PC-9 (cell line): Measurements from ENCODE around the gene JOSD1. TPM values are rescaled to one million over a fixed set of nuclear protein-coding genes. Genes with fewer than 3 reads are reported as not detected.

Source experiments
- BruUV-seq: library from RNA; stranded (reverse); fragments of 400-500 nt; replicated peaks from 2 replicates; lab custom pipeline; 2021; lab: Mats Ljungman, UMichigan
- CTCF ChIA-PET: fragments of 300-600 bp; sonication (Branson Sonifier 250); formaldehyde crosslinking; loops from one replicate; lab custom pipeline; 2022; ENCODE audit warnings: antibody characterized with exemption; lab: Charles Lee
- POLR2A ChIA-PET: fragments of 300-600 bp; sonication (Branson Sonifier 250); formaldehyde crosslinking; loops from one replicate; lab custom pipeline; 2022; ENCODE audit warnings: antibody characterized with exemption; ENCODE audit not compliant: unreplicated experiment; lab: Charles Lee
- DNase-seq, 2 experiments: peaks; one replicate each; pipeline versions ENCODE4 v3.0.0 to v3.0.0-alpha.2; 2015 to 2022; ENCODE audit warnings: mixed read lengths in 1 of 2
- H2AFZ ChIP-seq: fragments of 200-600 bp; sonication (generic); 2 replicates; pipeline ENCODE4 v1.8.1; 2017; ENCODE audit warnings: antibody characterized with exemption
- H3F3A ChIP-seq: fragments of 200-600 bp; sonication (generic); 2 replicates; pipeline ENCODE4 v1.8.1; 2017; ENCODE audit warnings: antibody characterized with exemption, mild to moderate bottlenecking, low read depth; ENCODE audit not compliant: insufficient read depth
- H3K27ac ChIP-seq: fragments of 200-600 bp; sonication (generic); 2 replicates; pipeline ENCODE4 v1.6.1; 2016; ENCODE audit warnings: mixed run types
- H3K27me3 ChIP-seq: fragments of 200-600 bp; sonication (generic); 2 replicates; pipeline ENCODE4 v1.6.1; 2016; ENCODE audit warnings: low read depth, mixed run types; ENCODE audit not compliant: insufficient read depth
- H3K36me3 ChIP-seq: fragments of 200-600 bp; sonication (generic); 2 replicates; pipeline ENCODE4 v1.6.1; 2016; ENCODE audit warnings: low read depth, mixed run types
- H3K4me1 ChIP-seq: fragments of 200-600 bp; sonication (generic); replicated peaks from 2 replicates; pipeline ENCODE4 v1.6.1; 2016; ENCODE audit warnings: mixed run types; ENCODE audit not compliant: insufficient read depth
- H3K4me2 ChIP-seq: fragments of 200-600 bp; sonication (generic); 2 replicates; pipeline ENCODE4 v1.6.1; 2017; ENCODE audit warnings: mixed run types
- H3K4me3 ChIP-seq: fragments of 200-600 bp; sonication (generic); 2 replicates; pipeline ENCODE4 v1.6.1; 2016; ENCODE audit warnings: mixed run types
- H3K79me2 ChIP-seq: fragments of 200-600 bp; sonication (generic); 2 replicates; pipeline ENCODE4 v1.6.1; 2017; ENCODE audit warnings: low read depth, mixed run types
- H3K9me2 ChIP-seq: fragments of 200-600 bp; sonication (generic); 2 replicates; pipeline ENCODE4 v1.8.1; 2017; ENCODE audit warnings: mild to moderate bottlenecking; ENCODE audit not compliant: insufficient read depth
- H3K9me3 ChIP-seq: fragments of 200-600 bp; sonication (generic); 2 replicates; pipeline ENCODE4 v1.8.1; 2016; ENCODE audit warnings: low read depth; ENCODE audit not compliant: insufficient read depth
- H4K20me1 ChIP-seq: fragments of 200-600 bp; sonication (generic); 2 replicates; pipeline ENCODE4 v1.8.1; 2017; ENCODE audit not compliant: insufficient read depth
- EZH2 ChIP-seq: fragments of 200-600 bp; sonication (generic); IDR thresholded peaks from 2 replicates; pipeline ENCODE4 v1.8.0; 2017; ENCODE audit warnings: antibody characterized with exemption, low read depth
- intact Hi-C: fragments of 100-400 bp; cut with micrococcal nuclease; formaldehyde crosslinking; loops from one replicate; pipeline ENCODE4 v1.10.0; 2022; ENCODE audit not compliant: unreplicated experiment
- total RNA-seq: library from RNA; stranded (reverse); gene quantifications from 2 replicates; pipeline ENCODE4 v1.2.3, GENCODE V29; 2021
- TF ChIP-seq, protein P1 (sequence below): fragments of 200-600 bp; sonication (generic); conservative IDR thresholded peaks from 2 replicates; pipeline ENCODE4 v1.6.1; 2017; ENCODE audit warnings: mixed run types, antibody characterized with exemption, mild to moderate bottlenecking, moderate library complexity

Gene JOSD1
- total RNA-seq, 1 experiment from 2014 or later, result 102 TPM

DNA sequence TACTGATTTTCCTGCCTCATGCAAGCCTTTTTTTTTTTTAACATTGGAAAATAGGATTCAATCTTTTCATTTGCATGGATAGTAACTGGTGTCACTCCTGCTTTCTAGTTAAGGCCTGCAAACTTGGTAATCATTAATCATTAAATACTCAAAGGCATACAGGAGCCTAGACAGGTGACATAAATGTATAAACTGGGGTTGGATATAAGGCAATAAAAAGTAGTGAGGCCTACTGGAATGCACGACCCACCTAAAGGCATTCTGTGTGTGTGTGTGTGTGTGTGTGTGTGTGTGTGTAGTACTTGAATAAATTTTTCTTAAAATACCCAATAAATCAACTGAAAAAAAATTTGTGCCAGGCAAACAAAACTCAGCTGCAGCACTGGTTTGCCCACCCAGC lies 11.1 kb downstream of the JOSD1 start:
- TF ChIP-seq EZH2, result no peak
- TF ChIP-seq, protein P1, sequence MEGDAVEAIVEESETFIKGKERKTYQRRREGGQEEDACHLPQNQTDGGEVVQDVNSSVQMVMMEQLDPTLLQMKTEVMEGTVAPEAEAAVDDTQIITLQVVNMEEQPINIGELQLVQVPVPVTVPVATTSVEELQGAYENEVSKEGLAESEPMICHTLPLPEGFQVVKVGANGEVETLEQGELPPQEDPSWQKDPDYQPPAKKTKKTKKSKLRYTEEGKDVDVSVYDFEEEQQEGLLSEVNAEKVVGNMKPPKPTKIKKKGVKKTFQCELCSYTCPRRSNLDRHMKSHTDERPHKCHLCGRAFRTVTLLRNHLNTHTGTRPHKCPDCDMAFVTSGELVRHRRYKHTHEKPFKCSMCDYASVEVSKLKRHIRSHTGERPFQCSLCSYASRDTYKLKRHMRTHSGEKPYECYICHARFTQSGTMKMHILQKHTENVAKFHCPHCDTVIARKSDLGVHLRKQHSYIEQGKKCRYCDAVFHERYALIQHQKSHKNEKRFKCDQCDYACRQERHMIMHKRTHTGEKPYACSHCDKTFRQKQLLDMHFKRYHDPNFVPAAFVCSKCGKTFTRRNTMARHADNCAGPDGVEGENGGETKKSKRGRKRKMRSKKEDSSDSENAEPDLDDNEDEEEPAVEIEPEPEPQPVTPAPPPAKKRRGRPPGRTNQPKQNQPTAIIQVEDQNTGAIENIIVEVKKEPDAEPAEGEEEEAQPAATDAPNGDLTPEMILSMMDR, result no peak
- intact Hi-C loops, result no loop called here
- no TSS peak for BruUV-seq
- Histone ChIP-seq H4K20me1 (no peaks in the 10 kb centered on the region; the same call in 1 of the 2 replicates), H3K4me3 (no peak overlapping the region), H3F3A (peaks cover 63% of the 10 kb centered on the region), H3K79me2 (peaks cover 55% of the 10 kb centered on the region), H3K4me2 (no peak overlapping the region), H3K4me1 (peaks cover 9% of the 10 kb centered on the region), H2AFZ (no peak overlapping the region), H3K36me3 (peaks cover 65% of the 10 kb centered on the region), H3K9me3 (no peaks in the 10 kb centered on the region), H3K27me3 (no peaks in the 10 kb centered on the region), H3K27ac (no peak overlapping the region), H3K9me2 (no peaks in the 10 kb centered on the region)
- ChIA-PET POLR2A (no interaction called here), CTCF (no interaction called here)
- DNase-seq, result no peak

DNA sequence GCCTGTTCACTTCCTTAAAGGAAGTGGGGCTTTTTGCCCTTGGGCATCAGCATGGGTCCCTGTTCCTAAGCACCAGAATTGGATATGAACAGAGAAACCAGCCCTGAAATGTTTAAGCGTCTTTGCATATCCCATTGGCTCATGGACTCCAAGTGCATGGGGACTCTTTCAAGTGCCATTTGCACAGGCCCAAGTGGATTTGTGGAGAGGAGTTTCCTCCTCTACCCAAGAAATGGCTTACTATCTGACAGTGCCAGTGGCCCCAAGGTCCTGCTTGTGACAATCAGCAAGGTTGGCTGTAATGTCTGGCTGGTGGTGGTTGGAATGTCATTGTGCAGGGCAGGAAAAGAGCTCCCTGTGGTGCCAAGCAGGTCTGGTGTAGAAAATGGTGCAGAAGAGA lies 15.0 kb downstream of the JOSD1 start:
- H3K79me2 ChIP-seq, result peaks cover 40% of the 10 kb centered on the region
- no peak overlapping the region for H3K4me3 ChIP-seq
- H3K9me3 ChIP-seq, result no peaks in the 10 kb centered on the region
- peaks cover 38% of the 10 kb centered on the region for H3K36me3 ChIP-seq
- no peaks in the 10 kb centered on the region for H3K27me3 ChIP-seq
- no peak for DNase-seq
- H3K4me2 ChIP-seq, result no peak overlapping the region
- no peak overlapping the region for H3K27ac ChIP-seq
- peaks cover 4% of the 10 kb centered on the region; the same call in 1 of the 2 replicates for H3K4me1 ChIP-seq
- TF ChIP-seq, protein P1, result no peak
- no peak for TF ChIP-seq EZH2
- peaks cover 68% of the 10 kb centered on the region for H3F3A ChIP-seq
- BruUV-seq, result no TSS peak
- no peak overlapping the region for H2AFZ ChIP-seq
- ChIA-PET CTCF (interaction anchor here (0.7 kb wide), 1 partner anchor 721 kb away, joined by 3 read pairs; no protein-coding TSS in a partner anchor), POLR2A (no interaction called here)
- no peaks in the 10 kb centered on the region for H3K9me2 ChIP-seq
- no peaks in the 10 kb centered on the region; the same call in 1 of the 2 replicates for H4K20me1 ChIP-seq
- intact Hi-C loops, result no loop called here

DNA sequence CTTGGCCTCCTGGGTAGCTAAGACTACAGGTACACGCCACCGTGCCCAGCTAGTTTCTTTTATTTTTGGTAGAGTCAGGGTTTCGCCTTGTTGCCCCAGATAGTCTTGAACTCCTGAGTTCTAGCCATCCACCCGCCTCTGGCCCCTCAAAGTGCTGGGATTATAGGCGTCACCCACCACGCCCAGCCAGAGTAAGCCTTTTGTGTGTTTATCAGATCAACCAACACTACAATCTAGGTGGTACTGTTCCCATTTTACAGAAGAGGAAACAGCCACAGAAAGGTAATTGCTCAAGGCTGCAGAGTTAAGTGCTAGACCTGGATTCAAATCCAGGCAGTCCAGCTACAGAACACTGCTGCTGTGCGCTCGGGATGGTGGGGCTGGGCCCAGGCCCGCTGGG lies 15.8 kb downstream of the JOSD1 start:
- H3K79me2 ChIP-seq, result peaks cover 33% of the 10 kb centered on the region
- no peak overlapping the region for H3K4me3 ChIP-seq
- TF ChIP-seq, protein P1, result no peak
- TF ChIP-seq EZH2, result no peak
- H2AFZ ChIP-seq, result no peak overlapping the region
- H3K4me1 ChIP-seq, result peaks cover 4% of the 10 kb centered on the region; the same call in 1 of the 2 replicates
- no peaks in the 10 kb centered on the region for H3K9me2 ChIP-seq
- peaks cover 67% of the 10 kb centered on the region for H3F3A ChIP-seq
- no peaks in the 10 kb centered on the region for H3K27me3 ChIP-seq
- intact Hi-C loops, result no loop called here
- BruUV-seq, result no TSS peak
- DNase-seq, result no peak
- H3K4me2 ChIP-seq, result no peak overlapping the region
- H4K20me1 ChIP-seq, result no peaks in the 10 kb centered on the region; the same call in 1 of the 2 replicates
- POLR2A ChIA-PET, result interaction anchor here (0.6 kb wide), 1 partner anchor 358 kb away, joined by 6 read pairs; no protein-coding TSS in a partner anchor
- H3K36me3 ChIP-seq, result peaks cover 36% of the 10 kb centered on the region
- H3K27ac ChIP-seq, result no peak overlapping the region
- no peaks in the 10 kb centered on the region for H3K9me3 ChIP-seq
- CTCF ChIA-PET, result no interaction called here
